SIG-M5 treated with dmso at 0.1 percent for 504 hours (cell line): Measurements from ENCODE around the gene WRAP73.

ENCODE experiments used
- DNase-seq: peaks from one replicate; lab custom pipeline; 2025; ENCODE audit not compliant: unreplicated experiment; lab: John Stamatoyannopoulos, UW

WRAP73 gene

GRCh38 chr1:3649342-3650247 is at the start of gene WRAP73:
WRAP73 (minus strand) TSS chr1:3650103; CDS start chr1:3649999, 104 bp downstream.
- DNase-seq, result peak; percentile 88

- DNase-seq, result no peak
These were observed 49.7 kb upstream of the WRAP73 start for GRCh38 chr1:3699596-3699995.

- DNase-seq, result no peak
These were observed 48.9 kb upstream of the WRAP73 start for GRCh38 chr1:3698660-3699408.

GRCh38 chr1:3697810-3698209 is 47.9 kb upstream of the WRAP73 start:
- no peak for DNase-seq

- DNase-seq, result no peak
These were observed 47.2 kb upstream of the WRAP73 start for GRCh38 chr1:3697104-3697503.

- DNase-seq, result no peak
These were observed 46.8 kb upstream of the WRAP73 start for GRCh38 chr1:3696689-3697088.

- DNase-seq, result peak; percentile 10
These were observed 45.7 kb upstream of the WRAP73 start for GRCh38 chr1:3695326-3696217.

- no peak for DNase-seq
These were observed 43.4 kb upstream of the WRAP73 start for GRCh38 chr1:3693321-3693720.

- no peak for DNase-seq
These were observed 42.7 kb upstream of the WRAP73 start for GRCh38 chr1:3692598-3692997.

GRCh38 chr1:3691421-3692204 is 41.7 kb upstream of the WRAP73 start:
- DNase-seq, result no peak

- DNase-seq, result no peak
These were observed 40.6 kb upstream of the WRAP73 start for GRCh38 chr1:3690282-3691065.

GRCh38 chr1:3689138-3689750 is 39.3 kb upstream of the WRAP73 start:
- no peak for DNase-seq

- no peak for DNase-seq
These were observed 38.6 kb upstream of the WRAP73 start for GRCh38 chr1:3688356-3689137.

- no peak for DNase-seq
These were observed 37.6 kb upstream of the WRAP73 start for GRCh38 chr1:3687504-3687903.

- DNase-seq, result no peak
These were observed 36.0 kb upstream of the WRAP73 start for GRCh38 chr1:3685906-3686305.

- DNase-seq, result no peak
These were observed 35.3 kb upstream of the WRAP73 start for GRCh38 chr1:3685222-3685621.

GRCh38 chr1:3683992-3684391 is 34.1 kb upstream of the WRAP73 start:
- DNase-seq, result no peak

- no peak for DNase-seq
These were observed 33.3 kb upstream of the WRAP73 start for GRCh38 chr1:3683197-3683596.
